HG03097 (cell line): ENCODE measurements around the gene INHBE.
A peak's percentile ranks its signal among the peaks of the same experiment; 100 is the strongest.
"Not testable (repeated sequence)": the region's sequence is repeated elsewhere in the genome, so short reads cannot be mapped to it uniquely, and the experiment has no call there.

Experiments used
- ATAC-seq: cut with Tn5 transposase; IDR thresholded peaks from one replicate; pipeline ENCODE4 v1.9.1; 2021; ENCODE audit not compliant: unreplicated experiment, low FRiP score

INHBE gene, protein sequence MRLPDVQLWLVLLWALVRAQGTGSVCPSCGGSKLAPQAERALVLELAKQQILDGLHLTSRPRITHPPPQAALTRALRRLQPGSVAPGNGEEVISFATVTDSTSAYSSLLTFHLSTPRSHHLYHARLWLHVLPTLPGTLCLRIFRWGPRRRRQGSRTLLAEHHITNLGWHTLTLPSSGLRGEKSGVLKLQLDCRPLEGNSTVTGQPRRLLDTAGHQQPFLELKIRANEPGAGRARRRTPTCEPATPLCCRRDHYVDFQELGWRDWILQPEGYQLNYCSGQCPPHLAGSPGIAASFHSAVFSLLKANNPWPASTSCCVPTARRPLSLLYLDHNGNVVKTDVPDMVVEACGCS

DNA sequence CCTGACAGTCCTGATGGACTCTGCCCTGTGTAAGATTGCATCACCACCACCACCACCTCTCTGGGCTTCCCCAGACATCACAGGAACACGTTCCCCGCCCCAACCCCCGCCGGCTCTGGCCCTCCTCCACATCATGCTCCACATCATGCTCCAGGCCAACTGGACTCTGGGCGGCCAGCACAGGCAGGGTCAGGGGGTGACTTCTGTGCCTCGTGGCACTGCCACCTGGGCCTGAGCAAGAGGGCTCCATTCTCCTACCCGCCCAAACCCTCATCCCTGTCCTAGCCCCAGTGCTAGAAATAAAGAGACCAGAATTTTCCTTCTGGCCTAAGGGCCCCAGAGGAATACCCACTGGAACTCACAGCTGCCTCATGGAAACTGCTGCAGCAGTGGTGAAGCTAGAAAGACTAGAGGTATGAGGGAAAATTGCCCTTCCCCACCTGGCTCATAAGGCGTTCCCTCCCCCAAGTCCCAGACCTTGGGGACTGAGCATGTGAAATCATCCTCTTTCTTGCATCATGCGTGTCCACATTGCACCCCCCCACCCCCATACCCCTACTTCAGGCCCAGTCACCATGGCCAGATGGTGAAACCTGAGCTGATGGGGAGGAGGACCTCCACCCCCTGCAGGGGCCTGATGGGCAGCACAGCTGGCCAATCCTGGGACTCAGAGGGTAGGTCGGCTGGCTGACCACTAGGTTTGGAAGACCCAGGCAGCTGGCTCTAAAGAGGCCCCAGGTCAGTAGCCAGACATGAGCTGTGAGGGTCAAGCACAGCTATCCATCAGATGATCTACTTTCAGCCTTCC is at the start of gene INHBE:
INHBE (plus strand) TSS at position 742 of the 808 bp plus-strand sequence. CDS start 230 bp downstream, outside the sequence.
- no peak for ATAC-seq

GRCh38 chr12:57410534-57410933 is 44.6 kb upstream of the INHBE start:
- no peak for ATAC-seq

DNA sequence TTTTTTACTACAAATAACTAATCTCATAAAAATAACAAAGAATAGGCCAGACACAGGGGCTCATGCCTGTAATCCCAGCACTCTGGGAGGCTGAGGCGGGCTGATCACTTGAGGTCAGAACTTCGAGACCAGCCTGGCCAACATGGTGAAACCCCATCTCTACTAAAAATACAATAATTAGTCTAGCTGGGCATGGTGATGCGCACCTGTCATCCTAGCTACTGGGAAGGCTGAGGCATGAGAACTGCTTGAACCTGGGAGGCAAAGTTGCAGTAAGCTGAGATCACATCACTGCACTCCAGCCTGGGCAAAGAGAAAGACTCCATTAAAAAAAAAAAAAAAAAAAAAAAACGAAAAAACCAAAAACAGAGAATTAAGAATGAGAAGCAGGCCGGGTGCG is 40.9 kb upstream of the INHBE start:
- ATAC-seq = not testable (repeated sequence)

DNA sequence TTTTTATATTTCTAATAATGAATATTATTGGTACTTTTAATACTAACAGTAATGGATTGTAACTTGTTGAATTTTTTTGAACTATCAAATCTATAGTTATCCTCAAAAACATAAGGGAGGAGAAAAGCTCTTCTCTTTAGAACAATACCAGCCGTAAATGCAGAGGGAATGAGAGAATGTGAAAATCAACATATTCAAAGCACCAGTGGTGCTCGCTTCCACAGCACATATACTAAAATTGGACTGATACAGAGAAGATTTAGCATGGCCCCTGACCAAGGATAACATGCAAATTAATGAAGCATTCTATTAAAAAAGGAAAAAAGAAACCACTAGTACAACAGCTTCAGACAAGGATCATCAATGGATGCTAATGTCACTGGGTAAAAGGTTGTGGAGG is 40.0 kb upstream of the INHBE start:
- no peak for ATAC-seq

GRCh38 chr12:57416039-57416996 is 38.8 kb upstream of the INHBE start:
- no peak for ATAC-seq

DNA sequence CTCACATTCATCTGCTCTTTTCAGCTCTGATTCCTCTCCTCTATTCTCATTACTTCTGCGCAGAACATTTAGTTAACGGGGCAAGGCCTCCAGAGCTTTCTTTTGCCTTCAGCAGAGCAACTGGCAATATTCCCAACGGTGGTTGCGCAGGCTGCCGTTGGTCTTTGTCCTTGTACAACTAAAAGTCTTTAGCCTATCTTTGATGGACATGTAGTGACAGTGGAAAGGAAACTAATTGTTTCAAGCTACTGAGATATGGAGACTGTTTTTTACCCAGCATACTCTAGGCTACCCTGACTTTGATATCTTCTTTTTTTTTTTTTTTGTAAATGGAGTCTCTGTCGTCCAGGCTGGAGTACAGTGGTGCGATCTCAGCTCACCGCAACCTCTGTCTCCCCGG is 36.9 kb upstream of the INHBE start:
- ATAC-seq = no peak

- no peak for ATAC-seq
These were observed 35.6 kb upstream of the INHBE start for GRCh38 chr12:57419495-57419894.

DNA sequence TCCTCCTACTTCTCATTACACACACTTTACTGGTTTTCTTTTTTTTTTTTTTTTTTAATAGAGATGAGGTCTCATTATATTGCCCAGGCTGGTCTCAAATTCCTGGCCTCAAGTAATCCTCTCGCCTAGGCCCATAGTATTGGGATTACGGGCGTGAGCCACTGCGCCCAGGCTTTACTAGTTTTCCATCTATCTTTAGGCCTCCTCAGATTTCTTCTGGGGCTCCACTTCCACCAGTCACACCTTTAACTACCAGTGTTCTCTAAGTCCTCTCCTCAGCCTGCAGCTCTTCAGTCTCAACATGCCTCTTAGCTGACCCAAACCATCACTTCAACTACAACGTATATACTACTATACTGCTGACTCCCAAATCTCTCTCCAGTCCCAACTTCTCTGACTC is 34.6 kb upstream of the INHBE start:
- ATAC-seq = no peak

DNA sequence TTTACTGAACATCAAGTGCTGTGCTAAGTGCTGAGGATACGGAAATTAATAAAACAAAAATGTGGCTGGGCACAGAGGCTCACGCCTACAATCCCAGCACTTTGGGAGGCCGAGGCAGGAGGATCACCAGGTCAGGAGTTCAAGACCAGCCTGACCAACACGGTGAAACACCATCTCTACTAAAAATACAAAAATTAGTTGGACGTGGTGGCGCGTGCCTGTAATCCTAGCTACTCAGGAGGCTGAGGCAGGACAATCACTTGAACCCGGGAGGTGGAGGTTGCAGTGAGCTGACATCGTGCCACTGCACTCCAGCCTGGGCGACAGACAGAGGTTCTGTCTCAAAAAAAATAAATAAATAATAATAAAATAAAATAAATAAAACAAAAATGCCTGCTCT is 28.2 kb upstream of the INHBE start:
- ATAC-seq = not testable (repeated sequence)

GRCh38 chr12:57428965-57429364 is 26.1 kb upstream of the INHBE start:
- no peak for ATAC-seq

DNA sequence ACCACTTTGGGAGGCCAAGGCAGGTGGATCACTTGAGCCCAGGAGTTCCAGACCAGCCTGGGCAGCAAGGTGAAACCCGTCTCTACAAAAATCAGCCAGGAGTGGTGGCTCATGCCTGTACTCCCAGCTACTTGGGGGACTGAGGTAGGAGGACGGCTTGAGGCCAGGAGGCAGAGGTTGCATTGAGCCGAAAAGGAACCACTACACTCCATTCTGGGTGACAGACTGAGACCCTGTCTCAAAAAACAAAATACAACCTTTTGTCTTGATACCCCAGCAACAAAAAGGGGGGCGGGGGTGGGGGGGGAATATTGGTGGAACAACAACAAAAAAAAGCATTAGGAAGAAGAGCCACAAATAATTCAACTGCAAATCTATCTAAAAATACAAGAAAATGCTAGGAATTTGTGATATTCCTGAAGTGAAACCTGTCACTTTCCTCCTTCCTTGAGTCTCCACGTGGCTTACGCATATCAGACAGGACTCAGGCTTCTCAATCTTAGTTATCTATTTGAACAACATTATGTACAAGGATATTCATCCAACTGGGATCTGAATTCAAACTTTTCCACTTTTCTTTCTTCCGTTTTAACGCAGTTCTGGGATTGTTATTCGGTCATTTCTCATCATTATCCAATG is 25.5 kb upstream of the INHBE start:
- ATAC-seq = no peak

DNA sequence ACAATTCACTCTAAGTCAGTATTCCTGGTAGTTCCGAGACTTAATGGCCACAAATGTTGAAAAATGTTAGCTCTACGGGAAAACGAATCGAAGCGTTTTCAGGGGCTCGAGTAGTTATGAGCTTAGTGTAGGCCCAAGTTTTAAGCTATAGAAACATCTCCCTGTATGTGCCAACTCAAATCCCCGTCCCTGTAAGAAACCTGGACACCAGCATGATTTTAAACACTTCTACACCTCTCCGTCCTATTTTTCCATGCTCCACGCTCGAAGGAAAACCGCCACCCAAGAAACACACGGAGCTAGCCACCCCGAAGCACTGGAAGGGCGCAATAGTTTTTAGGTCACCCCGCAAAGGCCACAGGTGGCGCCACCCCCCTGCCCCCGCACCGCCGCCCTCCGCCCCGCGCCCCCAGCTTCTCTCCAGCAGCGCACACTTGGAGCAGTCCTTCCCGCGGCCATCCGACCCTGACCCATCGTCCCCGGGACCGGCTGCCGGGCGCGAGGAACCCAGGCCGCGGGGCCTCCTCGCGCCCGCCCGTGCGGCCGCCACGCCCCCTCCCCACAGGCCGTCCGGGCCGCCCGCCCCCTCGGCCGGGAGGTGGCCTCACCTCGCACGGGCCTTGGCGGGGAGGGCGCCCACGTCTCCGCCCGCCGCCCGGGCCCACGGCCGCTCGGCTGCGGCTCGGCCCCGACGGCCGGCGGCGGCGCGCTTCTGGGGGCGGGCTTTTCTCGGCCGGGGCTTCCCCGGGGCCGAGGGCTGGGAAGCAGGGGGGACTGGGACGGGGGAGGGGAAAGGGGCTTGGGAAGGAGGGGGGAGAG is 24.8 kb upstream of the INHBE start:
- ATAC-seq = peak; percentile 44

DNA sequence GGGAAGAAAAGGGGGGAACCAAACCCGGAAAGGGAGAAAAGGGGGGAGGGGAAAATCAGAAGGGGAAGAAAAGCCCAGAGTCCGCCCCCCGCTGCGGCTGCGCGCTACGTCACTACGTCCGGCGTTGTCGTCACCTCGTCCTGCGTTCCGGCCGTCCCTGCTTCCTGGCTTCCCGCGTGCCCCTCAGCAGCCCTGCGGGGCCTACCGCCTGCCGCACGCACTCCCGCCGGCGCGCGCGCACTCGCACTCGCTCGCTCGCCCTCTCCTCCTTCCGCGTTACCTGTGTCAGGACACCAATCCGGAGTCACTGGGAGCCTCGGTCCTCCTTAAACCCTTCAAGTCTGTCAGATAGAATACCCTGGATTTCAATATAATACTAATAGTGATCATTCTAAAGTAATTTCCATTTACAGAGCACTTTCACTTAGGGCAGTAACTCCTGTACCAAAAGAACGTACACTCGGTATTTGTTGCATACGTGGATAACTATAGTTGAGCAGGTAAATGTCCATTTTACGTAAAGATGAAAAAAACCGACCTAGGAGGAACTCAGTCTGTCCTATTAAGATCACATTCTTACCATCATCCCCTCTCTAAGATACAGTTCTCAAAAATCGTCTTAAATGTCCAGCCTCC is 24.1 kb upstream of the INHBE start, which contains the start of gene R3HDM2:
R3HDM2 (minus strand) TSS at position 113 of the 636 bp plus-strand sequence. CDS start 120,615 bp downstream, outside the sequence.
- ATAC-seq = peak; percentile 83

DNA sequence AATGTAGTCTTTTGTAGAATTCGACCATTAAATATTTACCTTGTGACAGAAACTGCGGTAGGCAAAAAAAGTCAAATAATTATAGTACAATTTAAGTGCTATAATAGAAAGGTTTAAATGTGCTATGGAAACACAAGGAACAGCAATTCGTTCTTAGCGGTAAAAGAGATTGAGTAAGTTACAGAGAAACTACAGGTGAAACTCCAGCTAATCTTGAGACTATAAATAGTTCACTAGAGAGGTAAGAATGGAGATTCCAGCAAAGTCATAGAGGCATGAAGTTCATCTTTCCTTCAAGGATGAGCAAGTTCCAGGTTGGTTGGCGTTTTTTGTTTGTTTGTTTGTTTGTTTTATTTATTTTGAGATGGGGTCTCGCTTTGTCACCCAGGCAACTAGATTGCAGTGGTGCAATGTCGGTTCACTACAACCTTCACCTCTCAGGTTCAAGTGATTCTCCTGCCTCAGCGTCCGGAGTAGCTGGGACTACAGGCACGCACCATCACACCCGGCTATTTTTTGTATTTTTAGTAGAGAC is 23.4 kb upstream of the INHBE start:
- ATAC-seq = no peak

GRCh38 chr12:57433370-57433769 is 21.7 kb upstream of the INHBE start:
- no peak for ATAC-seq

DNA sequence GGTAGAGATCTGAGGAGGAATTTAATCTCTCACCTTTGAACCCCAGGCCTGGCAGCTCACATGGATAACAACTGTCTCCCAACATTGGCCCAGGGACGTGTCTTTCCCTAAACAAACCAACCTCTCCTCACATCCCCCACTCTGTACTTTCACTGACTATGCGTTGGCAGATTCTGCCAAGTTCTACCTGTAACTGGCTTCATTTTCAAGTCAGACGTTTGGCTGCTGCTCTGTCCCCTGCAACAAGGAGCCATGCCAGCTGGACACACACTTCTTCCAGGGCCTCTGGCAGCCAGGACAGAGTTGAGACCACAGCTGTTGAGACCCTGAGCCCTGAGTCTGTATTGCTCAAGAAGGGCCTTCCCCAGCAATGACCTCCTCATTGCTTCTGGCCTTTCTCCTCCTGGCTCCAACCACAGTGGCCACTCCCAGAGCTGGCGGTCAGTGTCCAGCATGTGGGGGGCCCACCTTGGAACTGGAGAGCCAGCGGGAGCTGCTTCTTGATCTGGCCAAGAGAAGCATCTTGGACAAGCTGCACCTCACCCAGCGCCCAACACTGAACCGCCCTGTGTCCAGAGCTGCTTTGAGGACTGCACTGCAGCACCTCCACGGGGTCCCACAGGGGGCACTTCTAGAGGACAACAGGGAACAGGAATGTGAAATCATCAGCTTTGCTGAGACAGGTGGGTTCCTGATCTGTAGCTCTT is 20.4 kb upstream of the INHBE start, which contains the start of gene INHBC:
INHBC (plus strand) TSS at position 268 of the 707 bp plus-strand sequence; CDS start at position 371, 103 bp downstream.
- no peak for ATAC-seq

DNA sequence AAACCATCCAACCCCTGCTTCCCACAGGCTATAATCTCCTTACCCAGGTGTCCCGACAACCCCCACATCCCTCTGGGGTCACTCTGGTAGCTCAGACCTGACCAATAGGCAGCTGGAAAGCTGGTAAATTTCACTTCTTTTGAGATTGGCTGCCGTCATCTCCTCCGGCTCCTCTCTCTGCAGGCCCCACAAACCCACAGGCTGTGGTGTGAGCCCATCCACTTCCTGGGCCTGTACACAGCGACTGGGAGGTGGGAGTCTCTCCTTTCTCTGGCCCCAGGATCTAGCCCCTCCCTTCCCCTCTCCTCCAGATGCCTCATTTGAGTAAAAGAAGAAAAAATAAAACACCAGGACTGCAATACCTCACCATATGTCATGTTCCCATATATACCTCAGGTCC is 19.8 kb upstream of the INHBE start:
- no peak for ATAC-seq

DNA sequence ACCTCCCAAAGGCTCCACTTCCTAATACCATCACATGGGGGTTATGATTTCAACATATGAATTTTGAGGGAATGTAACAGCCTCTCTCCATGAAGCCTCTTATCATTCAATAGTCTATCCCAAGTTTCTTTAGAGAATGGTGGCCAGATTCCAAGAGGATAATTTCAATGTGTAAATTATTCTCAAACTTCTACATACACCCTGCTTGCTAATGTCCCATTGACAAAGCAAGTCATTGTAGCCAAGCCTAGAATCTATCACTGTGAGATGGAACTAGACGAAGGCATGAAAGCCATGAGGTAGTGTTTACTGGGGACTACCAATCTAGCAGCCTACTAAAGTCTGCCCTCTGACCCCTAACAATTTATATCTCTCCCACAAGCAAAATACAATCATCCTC is 16.7 kb upstream of the INHBE start:
- ATAC-seq = no peak
